Measurements from ENCODE around the gene PEX3.
"Not testable (repeated sequence)": the region's sequence is repeated elsewhere in the genome, so short reads cannot be mapped to it uniquely, and the experiment has no call there.

PEX3 gene

GRCh38 chr6:143450453-143451371 lies at the start of gene PEX3, which contains the start of gene ADAT2:
Gene PEX3, plus strand, starts transcription at chr6:143450805. Its CDS starts 238 bp downstream, at chr6:143451043.
Gene ADAT2, minus strand, starts transcription at chr6:143450695. Its CDS starts 37 bp downstream, at chr6:143450658.
- DNase-seq, result peak; percentile 51

- DNase-seq, result no peak
Observed at GRCh38 chr6:143401068-143401446, 49.5 kb upstream of the PEX3 start.

GRCh38 chr6:143401636-143402370 lies 48.8 kb upstream of the PEX3 start:
- no peak for DNase-seq

- no peak for DNase-seq
Observed at GRCh38 chr6:143402721-143403336, 47.8 kb upstream of the PEX3 start.

GRCh38 chr6:143405373-143406154 lies 45.0 kb upstream of the PEX3 start:
- no peak for DNase-seq

GRCh38 chr6:143406673-143407072 lies 43.9 kb upstream of the PEX3 start:
- no peak for DNase-seq

- no peak for DNase-seq
Observed at GRCh38 chr6:143408151-143408786, 42.3 kb upstream of the PEX3 start.

GRCh38 chr6:143408787-143409162 lies 41.8 kb upstream of the PEX3 start:
- no peak for DNase-seq

- DNase-seq, result no peak
Observed at GRCh38 chr6:143410859-143411270, 39.7 kb upstream of the PEX3 start.

- DNase-seq, result no peak
Observed at GRCh38 chr6:143414769-143415168, 35.8 kb upstream of the PEX3 start.

GRCh38 chr6:143419526-143419925 lies 31.1 kb upstream of the PEX3 start:
- no peak for DNase-seq

GRCh38 chr6:143426026-143426425 lies 24.6 kb upstream of the PEX3 start:
- DNase-seq, result no peak

- DNase-seq, result peak; percentile 32
Observed at GRCh38 chr6:143427109-143427817, 23.3 kb upstream of the PEX3 start.

- DNase-seq, result no peak
Observed at GRCh38 chr6:143429970-143430369, 20.6 kb upstream of the PEX3 start.

GRCh38 chr6:143431226-143431625 lies 19.4 kb upstream of the PEX3 start:
- no peak for DNase-seq

- DNase-seq, result no peak
Observed at GRCh38 chr6:143432588-143432987, 18.0 kb upstream of the PEX3 start.

GRCh38 chr6:143441010-143441409 lies 9.6 kb upstream of the PEX3 start:
- DNase-seq, result no peak

- no peak for DNase-seq
Observed at GRCh38 chr6:143441680-143442545, 8.7 kb upstream of the PEX3 start.

GRCh38 chr6:143443096-143443495 lies 7.5 kb upstream of the PEX3 start:
- no peak for DNase-seq

GRCh38 chr6:143447865-143448264 lies 2.7 kb upstream of the PEX3 start:
- DNase-seq, result not testable (repeated sequence)

Data from 8988T (cell line).